ENCODE measurements around the gene VSIG2.

The VSIG2 gene

DNA sequence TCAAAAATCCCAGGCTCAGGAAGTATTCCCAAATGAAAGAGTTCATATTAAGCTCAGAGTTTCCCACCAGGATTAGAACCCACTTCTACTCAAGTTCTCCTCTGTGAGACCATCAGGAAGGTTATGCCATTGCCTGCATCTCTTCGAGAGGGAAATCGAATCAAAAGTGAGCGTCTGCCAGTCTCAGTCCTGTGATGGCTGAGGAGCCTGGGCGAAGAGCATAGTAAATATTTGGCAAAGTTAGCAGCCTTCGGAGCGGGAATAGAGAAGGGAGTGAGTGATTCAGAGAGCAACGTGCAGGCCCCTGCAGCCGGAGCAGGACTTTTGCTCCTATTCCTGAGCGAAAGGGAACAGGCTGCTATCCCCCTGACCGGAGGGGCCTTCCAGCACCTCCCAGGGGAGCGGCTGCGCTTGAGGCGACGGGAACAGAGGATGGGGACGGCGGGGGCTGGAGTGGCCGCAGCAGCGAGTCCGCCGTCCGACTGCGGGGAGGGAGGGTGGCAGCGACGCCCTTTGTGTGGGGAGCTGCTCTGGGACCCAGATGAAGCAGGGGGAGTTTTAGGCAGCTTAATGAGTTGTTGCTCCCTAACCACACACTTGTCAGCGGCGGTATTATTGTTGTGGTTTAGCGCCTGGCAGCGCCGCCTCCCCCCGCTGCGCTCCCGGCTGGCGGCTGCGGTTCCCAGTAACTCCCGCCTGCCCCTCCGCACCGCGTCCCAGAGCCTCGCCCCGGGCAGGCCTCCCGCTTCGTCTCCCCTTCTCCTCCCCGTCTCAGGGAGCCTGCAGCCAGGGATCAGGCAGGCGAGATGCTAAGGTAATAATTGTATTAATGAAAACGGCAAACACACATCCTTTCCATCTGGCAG, 34.0 kb downstream of the VSIG2 start:
- no peak for DNase-seq

GRCh38 chr11:124717421-124717785, 34.7 kb downstream of the VSIG2 start:
- no peak for DNase-seq

DNA sequence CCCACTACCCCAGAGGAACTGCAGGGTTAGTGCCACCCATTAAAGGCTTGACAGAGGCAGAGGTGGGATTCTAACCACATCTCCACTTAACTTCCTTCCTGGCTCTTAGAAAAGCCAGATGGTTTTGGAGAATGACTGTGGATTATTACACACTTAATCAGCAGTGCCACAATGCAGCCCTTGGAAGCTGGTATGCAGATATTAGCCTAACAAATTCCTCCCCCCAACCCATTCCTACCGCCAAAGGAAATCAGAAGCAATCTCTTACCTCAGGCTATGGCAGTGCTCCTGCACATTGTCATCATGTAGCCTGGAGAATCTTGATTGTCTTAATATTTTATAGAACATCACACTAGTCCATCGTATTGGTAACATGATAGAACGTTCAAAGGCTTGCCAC, 35.5 kb downstream of the VSIG2 start:
- no peak for DNase-seq

DNA sequence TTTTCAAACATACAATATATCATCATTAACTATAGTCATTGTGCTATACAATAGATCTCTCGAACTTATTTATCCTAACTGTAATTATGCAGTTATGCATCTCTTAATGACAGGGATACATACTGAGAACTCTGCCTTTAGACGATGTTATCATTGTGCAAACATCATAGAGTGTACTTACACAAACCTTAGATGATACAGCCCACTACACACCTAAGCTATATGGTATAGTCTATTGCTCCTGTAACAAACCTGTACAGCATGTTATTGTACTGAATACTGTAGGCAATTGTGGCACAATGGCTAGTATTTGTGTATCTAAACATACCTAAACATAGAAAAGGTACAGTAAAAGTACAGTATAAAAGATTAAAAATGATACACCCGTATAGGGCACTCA, 39.7 kb downstream of the VSIG2 start:
- no peak for DNase-seq

GRCh38 chr11:124707829-124708228, 44.2 kb downstream of the VSIG2 start:
- DNase-seq, result no peak

GRCh38 chr11:124700028-124700427, 52.0 kb downstream of the VSIG2 start:
- no peak for DNase-seq

- no peak for DNase-seq
Observed at GRCh38 chr11:124699547-124699946, 52.5 kb downstream of the VSIG2 start.
